ENCODE data around the gene C1orf167. TPM values are rescaled to one million over a fixed set of nuclear protein-coding genes. Genes with fewer than 3 reads are reported as not detected.
A peak's percentile ranks its signal among the peaks of the same experiment; 100 is the strongest.

C1orf167 gene
- total and polyA plus RNA-seq, 2 donors (not counting 1 experiment from before 2014, with no cell fraction given): not detected

DNA sequence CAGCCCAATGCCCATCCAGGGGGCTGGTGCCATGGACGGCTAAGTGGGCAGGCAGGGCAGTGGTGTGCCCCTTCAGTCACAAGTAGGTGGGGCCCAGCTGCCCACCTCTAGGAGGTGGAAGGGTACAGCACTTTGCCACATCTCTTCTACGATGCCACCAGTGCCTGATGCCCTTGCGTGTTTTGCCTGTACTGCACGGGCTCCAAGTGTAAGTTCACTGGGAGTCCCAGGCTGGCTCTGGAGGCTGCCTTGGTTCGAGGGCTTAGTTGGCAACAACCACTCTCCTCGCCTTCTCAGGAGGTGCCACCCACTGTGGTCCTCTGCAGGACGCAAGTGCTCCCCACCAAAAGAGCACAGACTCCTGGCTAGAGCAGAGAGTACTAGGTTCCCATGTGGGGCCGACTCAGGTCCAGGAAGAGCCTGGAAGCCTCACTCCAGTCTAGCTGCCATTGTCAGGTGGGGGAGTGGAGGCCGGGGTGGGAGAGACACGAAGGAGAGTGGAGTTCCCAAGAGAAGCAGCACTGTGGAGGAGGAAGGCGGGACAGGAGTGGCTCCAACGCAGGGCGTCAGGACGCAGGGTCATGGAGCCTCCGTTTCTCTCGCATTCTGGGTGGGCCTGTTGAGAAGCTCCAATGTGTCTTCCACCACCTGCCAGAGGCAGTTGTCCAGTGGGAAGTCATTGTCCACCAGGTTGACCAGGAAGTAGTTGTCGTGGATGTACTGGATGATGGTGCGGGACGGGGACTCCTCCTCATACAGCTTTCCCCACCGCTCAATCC is 28.3 kb downstream of the C1orf167 start:
- Histone ChIP-seq H3K36me3 (replicated peaks in 1 of 2; ENCODE audit: control extremely low read depth in 1 of 2, control insufficient read depth in 1 of 2, extremely low read depth in 1 of 2, insufficient read depth in 2 of 2, low read length in 1 of 2) (peaks cover 0 to 54% of the 10 kb centered on the region in 2 experiments), H3K4me1 (ENCODE audit: control insufficient read depth in 2 of 2, insufficient read depth in 2 of 2, low read length in 2 of 2) (peaks cover 10 to 19% of the 10 kb centered on the region in 2 donors), H4K20me1 (ENCODE audit: control insufficient read depth, insufficient read depth, low read length, poor library complexity, severe bottlenecking) (peaks cover 4% of the 10 kb centered on the region), H2AFZ (ENCODE audit: insufficient read depth, low read depth, low read length, poor library complexity, severe bottlenecking) (no peak overlapping the region), H3K9me3 (ENCODE audit: control extremely low read depth in 1 of 3, control insufficient read depth in 2 of 3, insufficient read depth in 1 of 3, low read length in 2 of 3) (no peaks in the 10 kb centered on the region), H3K4me3 (ENCODE audit: control extremely low read depth in 1 of 5, extremely low read depth in 1 of 5, insufficient read depth in 1 of 5, low read depth in 2 of 5, low read length in 4 of 5) (no peak overlapping the region), H3K9ac (ENCODE audit: low read length) (no peak overlapping the region), H3K27ac (ENCODE audit: low read length in 2 of 2) (peak overlapping the region in 1 of 2 donors; percentile 12), H3K4me2 (replicated peaks; ENCODE audit: low read depth, low read length, poor library complexity, severe bottlenecking) (no peak overlapping the region), H3K27me3 (replicated peaks in 1 of 4; ENCODE audit: control extremely low read depth in 1 of 4, control insufficient read depth in 3 of 4, insufficient read depth in 4 of 4, low read length in 3 of 4) (no peaks in the 10 kb centered on the region), H3K79me2 (ENCODE audit: control insufficient read depth, insufficient read depth, low read length) (peaks cover 11% of the 10 kb centered on the region)
- WGBS (ENCODE audit: insufficient coverage): 93% methylated on average over 16 of the region's 20 CpGs
- intact Hi-C loops (cut with micrococcal nuclease): no loop called here
- ChIA-PET CTCF (no interaction called here), POLR2A (interaction anchor here (0.8 kb wide), 1 partner anchor 24 kb away, joined by 7 read pairs; no protein-coding TSS in a partner anchor)
- Mint-ChIP-seq H3K4me3 (no peak overlapping the region), H3K27ac (peak overlapping the region; percentile 75), H3K9me3 (ENCODE audit: insufficient read depth) (no peaks in the 10 kb centered on the region), H3K4me1 (peaks cover 27% of the 10 kb centered on the region), H3K27me3 (no peaks in the 10 kb centered on the region)
- ATAC-seq (ENCODE audit: low read depth) (no peak), DNase-seq (no peak)
- TF ChIP-seq, protein P1, sequence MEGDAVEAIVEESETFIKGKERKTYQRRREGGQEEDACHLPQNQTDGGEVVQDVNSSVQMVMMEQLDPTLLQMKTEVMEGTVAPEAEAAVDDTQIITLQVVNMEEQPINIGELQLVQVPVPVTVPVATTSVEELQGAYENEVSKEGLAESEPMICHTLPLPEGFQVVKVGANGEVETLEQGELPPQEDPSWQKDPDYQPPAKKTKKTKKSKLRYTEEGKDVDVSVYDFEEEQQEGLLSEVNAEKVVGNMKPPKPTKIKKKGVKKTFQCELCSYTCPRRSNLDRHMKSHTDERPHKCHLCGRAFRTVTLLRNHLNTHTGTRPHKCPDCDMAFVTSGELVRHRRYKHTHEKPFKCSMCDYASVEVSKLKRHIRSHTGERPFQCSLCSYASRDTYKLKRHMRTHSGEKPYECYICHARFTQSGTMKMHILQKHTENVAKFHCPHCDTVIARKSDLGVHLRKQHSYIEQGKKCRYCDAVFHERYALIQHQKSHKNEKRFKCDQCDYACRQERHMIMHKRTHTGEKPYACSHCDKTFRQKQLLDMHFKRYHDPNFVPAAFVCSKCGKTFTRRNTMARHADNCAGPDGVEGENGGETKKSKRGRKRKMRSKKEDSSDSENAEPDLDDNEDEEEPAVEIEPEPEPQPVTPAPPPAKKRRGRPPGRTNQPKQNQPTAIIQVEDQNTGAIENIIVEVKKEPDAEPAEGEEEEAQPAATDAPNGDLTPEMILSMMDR (IDR thresholded peaks at IDR 0.05): no peak
- no peak for TF ChIP-seq EZH2 (IDR thresholded peaks at IDR 0.05; ENCODE audit: borderline replicate concordance, insufficient read depth, low read depth, low read length, poor library complexity, severe bottlenecking)
